ENCODE measurements around the gene LGALS7.

GRCh38 chr19:38740932-38741331, 32.4 kb downstream of the LGALS7 start:
- no peak for TF ChIP-seq EZH2 (IDR thresholded peaks at IDR 0.05; ENCODE audit: insufficient read depth, poor library complexity, severe bottlenecking)
- TF ChIP-seq EZH2phosphoT487 (IDR thresholded peaks at IDR 0.05; ENCODE audit: insufficient read depth, low read depth): no peak
